Peyer's patch (tissue), 4 donors: ENCODE measurements around the gene PMVK.

Experiments
- CTCF ChIP-seq, 6 experiments: fragments of 450-650 bp in 4 of 6; fragments of 200-600 bp in 2 of 6; sonication (generic) in 1 of 6; IDR thresholded peaks; one replicate each; pipeline ENCODE4 v1.5.1; 2017 to 2019; ENCODE audit warnings: antibody characterized with exemption in 6 of 6, mild to moderate bottlenecking in 3 of 6, moderate library complexity in 1 of 6
- POLR2A ChIP-seq, 2 donors: fragments of 450-650 bp; IDR thresholded peaks; one replicate each; pipeline ENCODE4 v1.5.1; 2017; ENCODE audit warnings: antibody characterized with exemption in 2 of 2, mild to moderate bottlenecking in 2 of 2, moderate library complexity in 2 of 2

- TF ChIP-seq CTCF (IDR thresholded peaks at IDR 0.05) (no peak), POLR2A (IDR thresholded peaks at IDR 0.05) (no peak)
These were observed 2.1 kb downstream of the PMVK start for GRCh38 chr1:154934358-154934948.
